IMR-90 (cell line): Measurements from ENCODE around the gene PATJ. TPM values are rescaled to one million over a fixed set of nuclear protein-coding genes. Genes with fewer than 3 reads are reported as not detected.

Experiments used
- ATAC-seq: fragments of 200-7000 bp; cut with Tn5 transposase; 2 replicates; pipeline ENCODE4 v1.9.1; 2020; ENCODE audit warnings: low read depth, mild to moderate bottlenecking, moderate library complexity
- BruUV-seq: library from RNA; stranded (reverse); fragments of 400-500 nt; replicated peaks from 2 replicates; lab custom pipeline; 2021; lab: Mats Ljungman, UMichigan
- CTCF ChIA-PET: fragments of 300-600 bp; formaldehyde crosslinking; extraction: SDS; loops from one replicate; lab custom pipeline; 2021; ENCODE audit warnings: antibody characterized with exemption; lab: Yijun Ruan, JAX
- POLR2A ChIA-PET: fragments of 300-600 bp; sonication (Branson Sonifier 250); formaldehyde crosslinking; loops from one replicate; lab custom pipeline; 2022; ENCODE audit warnings: antibody characterized with exemption; ENCODE audit not compliant: unreplicated experiment; lab: Charles Lee
- DNase-seq: peaks from one replicate; pipeline ENCODE4 v3.0.0; 2013
- H2AFZ ChIP-seq: replicated peaks from 2 replicates; pipeline ENCODE3; 2013; ENCODE audit warnings: low read length, mild to moderate bottlenecking; ENCODE audit not compliant: poor library complexity
- H2AK5ac ChIP-seq: 2 replicates; pipeline ENCODE4 v1.6.1; 2013; ENCODE audit warnings: low read depth, low read length, inconsistent platforms
- H2AK9ac ChIP-seq: replicated peaks from 2 replicates; pipeline ENCODE3; 2013; ENCODE audit warnings: mild to moderate bottlenecking, low read depth, low read length, moderate library complexity; ENCODE audit not compliant: poor library complexity
- H2BK120ac ChIP-seq: 2 replicates; pipeline ENCODE4 v1.6.1; 2013; ENCODE audit warnings: low read depth, low read length, inconsistent platforms
- H2BK15ac ChIP-seq: 3 replicates; pipeline ENCODE4 v1.6.1; 2013; ENCODE audit warnings: low read depth, low read length, inconsistent platforms
- H2BK20ac ChIP-seq: 2 replicates; pipeline ENCODE4 v1.6.1; 2013; ENCODE audit warnings: low read depth, mild to moderate bottlenecking, inconsistent platforms, low read length, moderate library complexity
- H2BK5ac ChIP-seq: 2 replicates; pipeline ENCODE4 v1.6.1; 2013; ENCODE audit warnings: mild to moderate bottlenecking, low read depth, low read length, inconsistent platforms; ENCODE audit not compliant: poor library complexity, severe bottlenecking
- H3K14ac ChIP-seq: replicated peaks from 2 replicates; pipeline ENCODE4 v1.6.1; 2013; ENCODE audit warnings: low read depth, low read length, inconsistent platforms
- H3K18ac ChIP-seq: 2 replicates; pipeline ENCODE4 v1.6.1; 2013; ENCODE audit warnings: low read depth, low read length, control low read depth
- H3K23ac ChIP-seq: 2 replicates; pipeline ENCODE4 v1.6.1; 2013; ENCODE audit warnings: low read depth, low read length, inconsistent platforms
- H3K27ac ChIP-seq: 2 replicates; pipeline ENCODE4 v1.5.1; 2013; ENCODE audit warnings: mild to moderate bottlenecking, control low read depth, low read length; ENCODE audit not compliant: insufficient read depth
- H3K27me3 ChIP-seq: 2 replicates; pipeline ENCODE4 v1.6.1; 2013; ENCODE audit warnings: low read length; ENCODE audit not compliant: control insufficient read depth, insufficient read depth
- H3K36me3 ChIP-seq: 2 replicates; pipeline ENCODE4 v1.6.1; 2013; ENCODE audit warnings: low read length, mixed read lengths; ENCODE audit not compliant: control insufficient read depth, insufficient read depth
- H3K4ac ChIP-seq: 2 replicates; pipeline ENCODE4 v1.6.1; 2013; ENCODE audit warnings: low read depth, low read length, inconsistent platforms
- H3K4me1 ChIP-seq: 2 replicates; pipeline ENCODE4 v1.6.1; 2013; ENCODE audit warnings: low read length, mixed read lengths; ENCODE audit not compliant: control insufficient read depth, insufficient read depth
- H3K4me2 ChIP-seq: 2 replicates; pipeline ENCODE4 v1.6.1; 2013; ENCODE audit warnings: low read depth, mild to moderate bottlenecking, control low read depth, low read length, moderate library complexity
- H3K4me3 ChIP-seq: 2 replicates; pipeline ENCODE4 v1.5.1; 2013; ENCODE audit warnings: low read depth, mild to moderate bottlenecking, control low read depth, low read length, moderate library complexity; ENCODE audit not compliant: insufficient read depth
- H3K56ac ChIP-seq: 2 replicates; pipeline ENCODE4 v1.6.1; 2013; ENCODE audit warnings: low read length, inconsistent platforms; ENCODE audit not compliant: insufficient read depth; ENCODE audit errors: extremely low read depth
- H3K79me1 ChIP-seq, 2 experiments: 2 replicates each; pipeline ENCODE4 v1.6.1; 2013; ENCODE audit warnings: low read length in 2 of 2, inconsistent platforms in 1 of 2, low read depth in 1 of 2
- H3K9ac ChIP-seq: 2 replicates; pipeline ENCODE4 v1.6.1; 2013; ENCODE audit warnings: low read depth, low read length, control low read depth
- H3K9me1 ChIP-seq: 2 replicates; pipeline ENCODE4 v1.6.1; 2013; ENCODE audit warnings: low read length, inconsistent platforms; ENCODE audit not compliant: insufficient read depth
- H3K9me3 ChIP-seq: 2 replicates; pipeline ENCODE4 v1.6.1; 2013; ENCODE audit warnings: low read length; ENCODE audit not compliant: control insufficient read depth, insufficient read depth
- H4K20me1 ChIP-seq: 2 replicates; pipeline ENCODE4 v1.6.1; 2013; ENCODE audit warnings: low read length, inconsistent platforms; ENCODE audit not compliant: insufficient read depth
- H4K5ac ChIP-seq: 2 replicates; pipeline ENCODE4 v1.6.1; 2013; ENCODE audit warnings: mild to moderate bottlenecking, low read depth, low read length, control low read depth
- H4K8ac ChIP-seq, 2 experiments: 2 replicates each; pipeline ENCODE4 v1.6.1; 2013; ENCODE audit warnings: low read depth in 2 of 2, low read length in 2 of 2, control low read depth in 1 of 2, inconsistent platforms in 1 of 2
- H4K91ac ChIP-seq: 2 replicates; pipeline ENCODE4 v1.6.1; 2013; ENCODE audit warnings: low read depth, low read length, inconsistent platforms; ENCODE audit not compliant: insufficient read depth
- BHLHE40 ChIP-seq: fragments of 150-350 bp; IDR thresholded peaks from 2 replicates; pipeline ENCODE4 v1.6.1; 2016; ENCODE audit warnings: mild to moderate bottlenecking, low read depth, low read length
- CEBPB ChIP-seq: IDR thresholded peaks from 2 replicates; pipeline ENCODE4 v1.6.1; 2012; ENCODE audit warnings: low read depth, low read length, improper control_type of control experiment
- CHD1 ChIP-seq: IDR thresholded peaks from 2 replicates; pipeline ENCODE4 v1.6.1; 2012; ENCODE audit warnings: low read depth, low read length, improper control_type of control experiment
- FOS ChIP-seq: fragments of 150-350 bp; IDR thresholded peaks from 2 replicates; pipeline ENCODE4 v1.6.1; 2016; ENCODE audit warnings: low read depth, low read length
- MXI1 ChIP-seq: IDR thresholded peaks from 2 replicates; pipeline ENCODE4 v1.6.1; 2012; ENCODE audit warnings: low read depth, mild to moderate bottlenecking, low read length, moderate library complexity, borderline replicate concordance
- NFE2L2 ChIP-seq: fragments of 150-350 bp; IDR thresholded peaks from 2 replicates; pipeline ENCODE4 v1.6.1; 2016; ENCODE audit warnings: low read depth, mild to moderate bottlenecking, low read length
- RCOR1 ChIP-seq: IDR thresholded peaks from 2 replicates; pipeline ENCODE4 v1.6.1; 2012; ENCODE audit warnings: mild to moderate bottlenecking, low read length, improper control_type of control experiment; ENCODE audit not compliant: insufficient replicate concordance
- RFX5 ChIP-seq: IDR thresholded peaks from 2 replicates; pipeline ENCODE4 v1.8.0; 2012; ENCODE audit warnings: low read depth, mild to moderate bottlenecking, low read length, moderate library complexity
- WGBS, 2 experiments: methylation state at CpG; one replicate each; pipeline versions ENCODE4 v1.1.5 to v1.1.7; 2013; ENCODE audit warnings: missing lambda C conversion rate in 2 of 2; ENCODE audit not compliant: insufficient read length in 1 of 2; ENCODE audit errors: extremely low coverage in 2 of 2; 5-methylcytosine and 5-hydroxymethylcytosine counted together
- dilution Hi-C: fragments of 300-500 bp; cut with HindIII; formaldehyde crosslinking; loops from one replicate; pipeline ENCODE4 v1.14.3; 2018; ENCODE audit warnings: low sequenced_read_pairs; ENCODE audit not compliant: unreplicated experiment
- in situ Hi-C: fragments of 300-500 bp; cut with MboI; formaldehyde crosslinking; loops from 3 replicates; pipeline ENCODE4 v1.14.3; 2019; ENCODE audit warnings: low sequenced_read_pairs, inconsistent platforms, mixed read lengths
- intact Hi-C: fragments of 100-400 bp; cut with micrococcal nuclease; formaldehyde crosslinking; loops from 2 replicates; pipeline ENCODE4 v1.10.0; 2022
- polyA plus RNA-seq, 3 experiments: library from polyadenylated mRNA; depleted of rRNA; stranded (reverse); fragments of >200 nt; gene quantifications; 2 replicates each; pipeline ENCODE4 v1.2.3, GENCODE V29; 2012; ENCODE audit warnings: low replicate concordance in 1 of 3
- total RNA-seq: library from RNA; depleted of rRNA; stranded (reverse); fragments of >200 nt; gene quantifications from 2 replicates; pipeline ENCODE4 v1.2.3, GENCODE V29; 2012
- TF ChIP-seq, protein P1 (sequence below): conservative IDR thresholded peaks from 2 replicates; pipeline ENCODE4 v1.5.1; 2012; ENCODE audit warnings: mild to moderate bottlenecking, low read depth, low read length, improper control_type of control experiment

The PATJ gene
- total and polyA plus RNA-seq, 2 of the 4 experiments (the other 2 are of a cell fraction) = 2.0 to 3.4 TPM

DNA sequence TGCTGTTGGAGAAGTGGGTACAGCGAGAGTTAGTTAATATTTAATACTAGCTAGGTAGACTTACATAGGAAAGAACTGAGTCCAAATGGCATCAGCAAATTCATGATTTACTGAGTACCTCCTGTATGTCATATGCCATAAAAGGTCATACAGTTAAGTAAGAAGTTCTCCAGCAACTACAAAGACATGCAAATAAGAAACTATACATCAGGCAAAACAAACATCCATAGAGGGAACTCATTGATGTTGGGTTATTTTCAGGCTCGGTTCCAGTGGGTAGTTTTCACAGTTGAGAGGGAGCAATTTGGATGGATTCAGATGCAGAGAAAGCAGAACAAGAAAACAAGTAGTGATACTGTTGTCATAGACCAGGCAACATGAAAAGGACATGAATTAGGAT, 287.4 kb downstream of the PATJ start:
- TF ChIP-seq BHLHE40 (no peak), FOS (no peak), CEBPB (no peak), RCOR1 (no peak), NFE2L2 (no peak), RFX5 (no peak), CHD1 (no peak), MXI1 (no peak)
- TF ChIP-seq, protein P1, sequence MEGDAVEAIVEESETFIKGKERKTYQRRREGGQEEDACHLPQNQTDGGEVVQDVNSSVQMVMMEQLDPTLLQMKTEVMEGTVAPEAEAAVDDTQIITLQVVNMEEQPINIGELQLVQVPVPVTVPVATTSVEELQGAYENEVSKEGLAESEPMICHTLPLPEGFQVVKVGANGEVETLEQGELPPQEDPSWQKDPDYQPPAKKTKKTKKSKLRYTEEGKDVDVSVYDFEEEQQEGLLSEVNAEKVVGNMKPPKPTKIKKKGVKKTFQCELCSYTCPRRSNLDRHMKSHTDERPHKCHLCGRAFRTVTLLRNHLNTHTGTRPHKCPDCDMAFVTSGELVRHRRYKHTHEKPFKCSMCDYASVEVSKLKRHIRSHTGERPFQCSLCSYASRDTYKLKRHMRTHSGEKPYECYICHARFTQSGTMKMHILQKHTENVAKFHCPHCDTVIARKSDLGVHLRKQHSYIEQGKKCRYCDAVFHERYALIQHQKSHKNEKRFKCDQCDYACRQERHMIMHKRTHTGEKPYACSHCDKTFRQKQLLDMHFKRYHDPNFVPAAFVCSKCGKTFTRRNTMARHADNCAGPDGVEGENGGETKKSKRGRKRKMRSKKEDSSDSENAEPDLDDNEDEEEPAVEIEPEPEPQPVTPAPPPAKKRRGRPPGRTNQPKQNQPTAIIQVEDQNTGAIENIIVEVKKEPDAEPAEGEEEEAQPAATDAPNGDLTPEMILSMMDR = no peak
- H3K4me3 ChIP-seq = no peak overlapping the region
- ChIA-PET CTCF (no interaction called here), POLR2A (no interaction called here)
- no peaks in the 10 kb centered on the region for H3K27me3 ChIP-seq
- H3K9ac ChIP-seq = no peak overlapping the region
- no peak overlapping the region for H2AK9ac ChIP-seq
- H3K4ac ChIP-seq = no peak overlapping the region
- H4K91ac ChIP-seq = no peak overlapping the region
- no peaks in the 10 kb centered on the region for H3K9me3 ChIP-seq
- no peak overlapping the region for H4K5ac ChIP-seq
- no peaks in the 10 kb centered on the region for H3K4me1 ChIP-seq
- dilution Hi-C loops (no loop called here), intact Hi-C loops (no loop called here), in situ Hi-C loops (no loop called here)
- no peak overlapping the region for H3K23ac ChIP-seq
- H3K9me1 ChIP-seq = no peaks in the 10 kb centered on the region
- H4K20me1 ChIP-seq = no peaks in the 10 kb centered on the region
- H3K36me3 ChIP-seq = no peaks in the 10 kb centered on the region
- no peak overlapping the region for H2AFZ ChIP-seq
- no TSS peak for BruUV-seq
- H2BK120ac ChIP-seq = no peak overlapping the region
- no peak for ATAC-seq
- H3K4me2 ChIP-seq = no peak overlapping the region
- DNase-seq = no peak
- H3K18ac ChIP-seq = no peak overlapping the region
- no peak overlapping the region for H2AK5ac ChIP-seq
- no peak overlapping the region for H3K56ac ChIP-seq
- H4K8ac ChIP-seq = no peak overlapping the region
- no peaks in the 10 kb centered on the region for H3K79me1 ChIP-seq
- whole genome bisulfite sequencing, 2 experiments = no CpG with 5 or more reads among the region's 2 CpGs
- H2BK20ac ChIP-seq = no peak overlapping the region
- no peak overlapping the region for H3K14ac ChIP-seq
- H3K27ac ChIP-seq = no peak overlapping the region
- no peak overlapping the region for H2BK5ac ChIP-seq
- no peak overlapping the region for H2BK15ac ChIP-seq
